ENCODE data around the gene KIRREL3. TPM values are rescaled to one million over a fixed set of nuclear protein-coding genes. Genes with fewer than 3 reads are reported as not detected.

KIRREL3 gene
- total and polyA plus RNA-seq, 2 of the 4 experiments (the other 2 are of a cell fraction): 10.9 to 15.9 TPM

- ChIA-PET POLR2A (ENCODE audit: unreplicated experiment) (no interaction called here), CTCF (no interaction called here)
- H3K4me1 ChIP-seq (ENCODE audit: control insufficient read depth, insufficient read depth, low read length): peaks cover 2% of the 10 kb centered on the region; the same call in 1 of the 2 replicates
- TF ChIP-seq, protein P1, sequence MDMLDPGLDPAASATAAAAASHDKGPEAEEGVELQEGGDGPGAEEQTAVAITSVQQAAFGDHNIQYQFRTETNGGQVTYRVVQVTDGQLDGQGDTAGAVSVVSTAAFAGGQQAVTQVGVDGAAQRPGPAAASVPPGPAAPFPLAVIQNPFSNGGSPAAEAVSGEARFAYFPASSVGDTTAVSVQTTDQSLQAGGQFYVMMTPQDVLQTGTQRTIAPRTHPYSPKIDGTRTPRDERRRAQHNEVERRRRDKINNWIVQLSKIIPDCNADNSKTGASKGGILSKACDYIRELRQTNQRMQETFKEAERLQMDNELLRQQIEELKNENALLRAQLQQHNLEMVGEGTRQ (IDR thresholded peaks at IDR 0.05; ENCODE audit: low read depth, low read length): no peak
- TF ChIP-seq CEBPB (IDR thresholded peaks at IDR 0.05; ENCODE audit: low read depth, low read length) (no peak), RAD21 (IDR thresholded peaks at IDR 0.05; ENCODE audit: low read length) (no peak), RFX5 (IDR thresholded peaks at IDR 0.05; ENCODE audit: low read depth, low read length) (no peak), MAFK (IDR thresholded peaks at IDR 0.05; ENCODE audit: low read depth, low read length) (no peak), POLR2A (IDR thresholded peaks at IDR 0.05; ENCODE audit: low read depth, low read length) (no peak), MAZ (IDR thresholded peaks at IDR 0.05; ENCODE audit: borderline replicate concordance, low read depth, low read length) (no peak), ELK1 (IDR thresholded peaks at IDR 0.05; ENCODE audit: borderline replicate concordance, low read depth, low read length) (no peak), RCOR1 (IDR thresholded peaks at IDR 0.05; ENCODE audit: insufficient replicate concordance, low read length) (no peak)
- TF ChIP-seq, protein P2, sequence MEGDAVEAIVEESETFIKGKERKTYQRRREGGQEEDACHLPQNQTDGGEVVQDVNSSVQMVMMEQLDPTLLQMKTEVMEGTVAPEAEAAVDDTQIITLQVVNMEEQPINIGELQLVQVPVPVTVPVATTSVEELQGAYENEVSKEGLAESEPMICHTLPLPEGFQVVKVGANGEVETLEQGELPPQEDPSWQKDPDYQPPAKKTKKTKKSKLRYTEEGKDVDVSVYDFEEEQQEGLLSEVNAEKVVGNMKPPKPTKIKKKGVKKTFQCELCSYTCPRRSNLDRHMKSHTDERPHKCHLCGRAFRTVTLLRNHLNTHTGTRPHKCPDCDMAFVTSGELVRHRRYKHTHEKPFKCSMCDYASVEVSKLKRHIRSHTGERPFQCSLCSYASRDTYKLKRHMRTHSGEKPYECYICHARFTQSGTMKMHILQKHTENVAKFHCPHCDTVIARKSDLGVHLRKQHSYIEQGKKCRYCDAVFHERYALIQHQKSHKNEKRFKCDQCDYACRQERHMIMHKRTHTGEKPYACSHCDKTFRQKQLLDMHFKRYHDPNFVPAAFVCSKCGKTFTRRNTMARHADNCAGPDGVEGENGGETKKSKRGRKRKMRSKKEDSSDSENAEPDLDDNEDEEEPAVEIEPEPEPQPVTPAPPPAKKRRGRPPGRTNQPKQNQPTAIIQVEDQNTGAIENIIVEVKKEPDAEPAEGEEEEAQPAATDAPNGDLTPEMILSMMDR (conservative IDR thresholded peaks at IDR 0.05; ENCODE audit: low read depth, low read length): no peak
- no peak overlapping the region for H2AK5ac ChIP-seq (ENCODE audit: low read depth, low read length)
- in situ Hi-C loops (cut with MboI; ENCODE audit: low sequenced_read_pairs) (no loop called here), intact Hi-C loops (cut with micrococcal nuclease) (no loop called here), dilution Hi-C loops (cut with HindIII; ENCODE audit: low sequenced_read_pairs, unreplicated experiment) (no loop called here)
- no peaks in the 10 kb centered on the region for H3K9me3 ChIP-seq (ENCODE audit: control insufficient read depth, insufficient read depth, low read length)
- no peak overlapping the region for H4K8ac ChIP-seq (ENCODE audit: low read depth in 2 of 2, low read length in 2 of 2)
- no peak for ATAC-seq (ENCODE audit: low read depth)
- H3K18ac ChIP-seq (ENCODE audit: low read depth, low read length): no peak overlapping the region
- no peak overlapping the region for H2BK120ac ChIP-seq (ENCODE audit: low read depth, low read length)
- no peak overlapping the region for H3K14ac ChIP-seq (replicated peaks; ENCODE audit: low read depth, low read length)
- no peak overlapping the region for H2AFZ ChIP-seq (replicated peaks; ENCODE audit: low read length, poor library complexity)
- H2AK9ac ChIP-seq (replicated peaks; ENCODE audit: low read depth, low read length, poor library complexity): no peak overlapping the region
- peaks cover 0 to 3% of the 10 kb centered on the region in 2 experiments; a peak in 1 of 4 replicates for H3K79me1 ChIP-seq (ENCODE audit: low read depth in 1 of 2, low read length in 2 of 2)
- no peak overlapping the region for H3K4me2 ChIP-seq (ENCODE audit: low read depth, low read length)
- no peak overlapping the region for H2BK5ac ChIP-seq (ENCODE audit: low read depth, low read length, poor library complexity, severe bottlenecking)
- no peak overlapping the region for H3K56ac ChIP-seq (ENCODE audit: extremely low read depth, insufficient read depth, low read length)
- peaks cover under 1% of the 10 kb centered on the region for H3K9me1 ChIP-seq (ENCODE audit: insufficient read depth, low read length)
- no peak overlapping the region for H3K4ac ChIP-seq (ENCODE audit: low read depth, low read length)
- no CpG with 5 or more reads among the region's 6 CpGs for WGBS, 2 experiments (ENCODE audit: extremely low coverage in 2 of 2, insufficient read length in 1 of 2)
- H3K4me3 ChIP-seq (ENCODE audit: insufficient read depth, low read depth, low read length): no peak overlapping the region
- DNase-seq: no peak
- no peak overlapping the region for H4K5ac ChIP-seq (ENCODE audit: low read depth, low read length)
- H3K27me3 ChIP-seq (ENCODE audit: control insufficient read depth, insufficient read depth, low read length): no peaks in the 10 kb centered on the region
- no peak overlapping the region for H2BK15ac ChIP-seq (ENCODE audit: low read depth, low read length)
- H3K36me3 ChIP-seq (ENCODE audit: control insufficient read depth, insufficient read depth, low read length): no peaks in the 10 kb centered on the region
- H3K27ac ChIP-seq (ENCODE audit: insufficient read depth, low read length): no peak overlapping the region
- H4K20me1 ChIP-seq (ENCODE audit: insufficient read depth, low read length): no peaks in the 10 kb centered on the region
- no TSS peak for BruUV-seq (replicated peaks)
- no peak overlapping the region for H4K91ac ChIP-seq (ENCODE audit: insufficient read depth, low read depth, low read length)
- no peak overlapping the region for H3K23ac ChIP-seq (ENCODE audit: low read depth, low read length)
- H3K9ac ChIP-seq (ENCODE audit: low read depth, low read length): no peak overlapping the region
- H2BK20ac ChIP-seq (ENCODE audit: low read depth, low read length): no peak overlapping the region
Observed at GRCh38 chr11:126697936-126698335, 302.6 kb downstream of the KIRREL3 start.

Measured in IMR-90 (cell line).